NK-92 (cell line): ENCODE data around the gene LRRFIP1.
A peak's percentile ranks its signal among the peaks of the same experiment; 100 is the strongest.
"Not testable (repeated sequence)": the region's sequence is repeated elsewhere in the genome, so short reads cannot be mapped to it uniquely, and the experiment has no call there.

Experiments
- DNase-seq: peaks from one replicate; lab custom pipeline; 2025; ENCODE audit not compliant: unreplicated experiment; lab: John Stamatoyannopoulos, UW

Gene LRRFIP1

GRCh38 chr2:237661270-237661669, 33.9 kb downstream of the LRRFIP1 start:
- DNase-seq: no peak

- DNase-seq: no peak
These were observed 34.5 kb downstream of the LRRFIP1 start for GRCh38 chr2:237661799-237662328.

DNA sequence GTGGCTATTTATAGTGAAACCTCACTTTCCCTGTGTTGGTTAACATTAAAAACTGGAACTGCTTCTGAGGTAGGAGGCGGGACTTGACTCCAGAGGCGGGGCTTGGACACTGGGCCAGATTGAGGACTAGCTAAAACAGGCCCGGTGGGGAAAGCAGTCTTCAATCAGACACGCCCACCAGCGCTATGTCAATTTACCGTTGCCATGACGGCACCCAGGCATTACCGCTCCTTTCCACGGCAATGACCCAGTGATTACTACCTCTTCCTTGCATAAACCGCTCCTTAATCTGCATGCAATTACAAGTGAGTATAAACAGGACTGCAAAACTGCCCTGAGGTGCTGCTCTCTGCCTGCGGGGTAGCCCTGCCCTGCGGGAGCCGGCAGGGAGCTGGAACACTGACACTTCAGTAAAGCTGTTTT, 35.3 kb downstream of the LRRFIP1 start:
- no peak for DNase-seq

DNA sequence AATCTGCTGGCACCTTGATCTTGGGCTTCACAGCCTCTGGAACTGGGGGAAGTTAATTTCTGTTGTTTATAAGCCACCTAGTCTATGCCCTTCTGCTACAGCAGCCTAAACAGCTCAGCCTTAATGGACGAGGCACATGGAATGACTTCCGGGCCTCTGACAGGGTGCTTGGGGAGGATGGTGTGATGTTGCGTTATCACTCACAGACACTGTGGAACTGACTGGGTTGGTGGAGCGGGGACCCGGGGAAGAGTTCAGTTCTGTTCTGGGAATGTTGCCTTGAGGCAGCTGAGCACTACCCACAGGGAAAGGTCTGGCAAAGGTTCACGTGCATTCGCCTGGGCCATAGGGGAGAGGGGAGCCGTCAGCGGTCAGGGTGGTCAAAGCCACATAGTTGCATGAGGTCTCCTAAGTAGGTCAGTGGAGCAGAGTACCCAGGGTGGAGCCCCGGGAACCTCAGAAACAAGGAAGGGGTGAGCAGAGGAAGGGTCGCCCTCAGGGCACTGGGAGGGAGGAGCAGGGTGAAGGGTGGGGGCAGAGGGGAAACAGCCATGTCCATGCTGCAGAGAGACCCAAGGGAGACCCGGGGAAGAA, 36.2 kb downstream of the LRRFIP1 start:
- no peak for DNase-seq

DNA sequence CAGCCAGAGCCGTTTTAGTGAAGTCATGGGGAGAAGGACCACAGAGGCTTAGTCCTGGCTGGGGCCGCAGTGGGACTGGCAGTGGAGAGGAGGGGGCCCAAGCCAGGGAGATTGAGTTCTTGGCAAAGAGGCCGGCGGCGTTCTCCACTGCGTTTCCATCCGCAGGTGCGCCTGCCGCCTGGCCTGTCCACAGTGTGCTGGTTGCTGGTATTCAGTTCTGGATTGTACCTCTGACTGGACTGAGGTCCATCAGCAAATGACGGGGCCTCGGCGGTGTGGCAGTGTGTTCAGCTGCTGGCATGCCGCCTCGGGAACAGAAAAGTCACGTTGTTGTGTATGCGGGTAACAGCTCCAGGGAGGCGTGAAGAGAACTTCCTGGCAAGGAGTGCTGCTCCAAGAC, 36.8 kb downstream of the LRRFIP1 start:
- no peak for DNase-seq

DNA sequence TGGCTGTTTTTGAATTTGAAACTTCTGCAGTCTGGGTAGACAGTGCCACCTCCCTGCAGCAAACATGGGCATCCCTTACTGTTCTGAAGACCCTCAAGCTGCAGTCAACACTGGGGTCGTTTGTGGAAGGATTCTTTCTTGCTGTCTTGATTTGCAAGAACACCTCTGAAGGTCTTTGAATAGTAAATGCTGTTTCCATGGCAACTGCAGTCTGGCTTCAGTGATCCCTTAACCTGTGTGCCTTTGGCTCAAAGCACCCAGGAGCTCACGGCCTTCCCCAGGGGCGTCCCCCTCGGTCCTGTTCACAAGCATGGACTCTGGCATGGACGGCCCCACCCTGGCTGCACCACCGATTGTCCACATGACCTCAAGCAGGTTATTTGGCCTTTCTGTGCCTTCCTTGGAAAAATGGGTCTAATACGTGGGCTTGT, 38.3 kb downstream of the LRRFIP1 start:
- no peak for DNase-seq

- DNase-seq: no peak
These were observed 39.2 kb downstream of the LRRFIP1 start for GRCh38 chr2:237666606-237667005.

DNA sequence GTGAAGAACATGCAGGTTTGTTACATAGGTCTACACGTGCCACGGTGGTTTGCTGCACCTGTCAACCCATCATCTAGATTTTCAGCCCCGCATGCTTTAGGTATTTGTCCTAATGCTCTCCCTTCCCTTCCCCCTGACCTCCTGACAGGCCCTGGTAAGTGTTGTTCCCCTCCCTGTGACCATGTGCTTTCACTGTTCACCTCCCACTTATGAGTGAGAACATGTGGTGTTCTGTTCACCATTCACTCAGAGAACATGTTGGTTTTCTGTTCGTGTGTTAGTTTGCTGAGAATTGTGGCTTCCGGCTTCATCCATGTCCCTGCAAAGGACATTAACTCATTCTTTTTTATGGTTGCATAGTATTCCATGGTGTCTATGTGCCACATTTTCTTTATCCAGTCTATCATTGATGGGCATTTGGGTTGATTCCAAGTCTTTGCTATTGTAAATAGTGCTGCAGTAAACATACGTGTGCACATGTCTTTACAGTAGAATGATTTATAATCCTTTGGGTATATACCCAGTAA, 39.7 kb downstream of the LRRFIP1 start:
- not testable (repeated sequence) for DNase-seq

DNA sequence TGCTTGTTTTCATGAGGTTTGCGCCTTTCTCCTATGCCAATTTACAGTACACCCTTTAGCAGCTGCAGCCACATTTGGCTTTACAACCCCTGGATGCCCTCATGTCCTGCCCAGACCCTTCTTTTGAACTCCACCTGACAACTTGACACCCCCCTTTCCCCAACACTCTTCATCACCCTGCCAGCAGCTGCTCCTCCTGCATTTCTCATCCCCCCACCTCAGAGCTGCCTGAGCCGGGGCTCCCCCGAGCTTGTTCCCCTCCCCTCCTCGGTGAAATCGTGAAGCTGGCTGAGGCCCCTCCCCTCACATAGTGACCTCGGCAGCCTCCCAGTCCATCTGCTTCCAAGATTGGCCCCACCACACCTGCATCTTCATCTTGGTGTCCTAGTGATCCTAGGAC, 40.5 kb downstream of the LRRFIP1 start:
- no peak for DNase-seq

DNA sequence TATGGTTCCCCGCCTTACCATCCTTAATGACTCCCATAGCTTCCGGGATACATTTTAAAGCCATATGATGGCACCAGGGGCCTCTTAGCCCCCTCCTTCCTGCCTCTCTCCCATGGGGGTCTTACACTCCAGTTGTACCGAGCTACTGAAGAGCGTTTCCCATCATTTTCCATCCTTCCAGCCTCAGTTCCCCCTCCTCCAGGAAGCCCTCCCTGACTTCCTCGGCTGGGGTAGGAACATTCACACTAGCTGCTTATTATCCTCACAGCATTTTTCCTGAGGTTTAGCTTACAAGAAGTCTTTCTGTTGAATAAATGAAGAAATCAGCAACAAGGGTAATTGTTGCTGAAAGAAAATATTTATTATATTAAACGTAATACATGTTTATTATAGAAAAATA, 41.1 kb downstream of the LRRFIP1 start:
- no peak for DNase-seq

DNA sequence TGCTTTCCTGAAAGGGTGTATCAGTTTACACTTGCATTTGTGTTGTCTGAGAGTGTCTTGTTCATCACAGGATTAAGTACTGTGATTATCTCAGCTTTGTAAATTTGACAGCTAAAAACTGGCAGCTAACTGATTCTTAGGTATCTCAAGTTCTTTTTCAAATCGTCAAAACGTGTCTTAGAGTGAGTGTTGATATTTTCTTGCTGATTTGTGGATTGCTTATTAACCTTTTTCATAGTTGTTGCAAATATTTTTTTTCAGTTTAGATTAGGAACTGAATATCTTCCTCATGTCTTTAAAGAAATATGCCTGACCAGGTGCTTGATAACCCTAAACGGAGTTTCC, 41.9 kb downstream of the LRRFIP1 start:
- DNase-seq: no peak

- no peak for DNase-seq
These were observed 42.4 kb downstream of the LRRFIP1 start for GRCh38 chr2:237669628-237670392.

GRCh38 chr2:237670641-237671040, 43.3 kb downstream of the LRRFIP1 start:
- DNase-seq: no peak

DNA sequence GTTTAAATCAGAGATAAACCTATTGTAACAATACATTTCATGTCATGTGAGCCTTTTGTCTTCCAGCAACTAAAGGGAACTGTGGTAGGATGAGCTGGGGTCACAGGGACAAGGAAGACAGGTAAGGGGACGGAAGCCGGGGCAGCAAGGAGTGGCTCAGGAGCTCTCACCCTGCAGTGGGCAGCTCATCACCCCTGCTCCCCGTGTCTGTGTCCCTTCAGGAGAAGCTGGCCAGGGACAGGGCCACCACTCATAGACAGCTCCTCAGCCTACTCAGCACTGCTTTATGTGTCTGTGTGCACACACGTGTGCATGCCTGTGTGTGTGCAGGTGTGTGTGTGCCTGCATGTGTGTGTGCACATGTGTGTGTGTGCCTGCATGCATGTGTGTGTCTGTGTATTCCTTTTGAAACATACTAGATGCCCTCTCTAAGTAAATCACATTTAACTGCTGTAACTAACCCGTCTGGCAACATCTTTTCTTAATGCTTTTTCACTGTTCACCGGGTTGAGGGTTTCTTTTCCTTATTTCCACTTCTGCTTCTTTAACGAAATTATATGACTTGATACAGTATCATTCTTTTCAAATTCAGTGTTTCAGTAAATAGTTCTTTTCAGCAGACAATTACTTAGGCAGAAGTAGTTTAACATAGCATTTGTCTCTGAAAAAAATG, 44.2 kb downstream of the LRRFIP1 start:
- no peak for DNase-seq

DNA sequence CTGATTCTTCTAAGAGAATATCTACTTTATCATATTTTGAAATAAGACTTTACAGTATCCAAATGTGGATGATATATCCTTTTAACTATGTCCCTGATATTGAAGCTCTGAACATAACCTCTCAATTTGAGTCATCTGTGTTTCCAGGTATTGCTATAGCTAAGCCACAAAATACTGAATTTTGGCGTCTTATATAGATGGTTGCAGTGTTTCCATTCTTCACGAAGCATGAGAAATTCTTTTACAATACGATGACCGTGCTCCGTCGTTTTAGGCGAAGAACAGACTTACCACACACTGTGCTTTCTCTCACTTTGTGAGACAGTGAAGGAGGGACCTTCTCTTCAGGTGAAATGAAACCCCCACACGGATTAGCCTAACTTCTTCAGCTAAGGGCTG, 45.3 kb downstream of the LRRFIP1 start:
- no peak for DNase-seq

DNA sequence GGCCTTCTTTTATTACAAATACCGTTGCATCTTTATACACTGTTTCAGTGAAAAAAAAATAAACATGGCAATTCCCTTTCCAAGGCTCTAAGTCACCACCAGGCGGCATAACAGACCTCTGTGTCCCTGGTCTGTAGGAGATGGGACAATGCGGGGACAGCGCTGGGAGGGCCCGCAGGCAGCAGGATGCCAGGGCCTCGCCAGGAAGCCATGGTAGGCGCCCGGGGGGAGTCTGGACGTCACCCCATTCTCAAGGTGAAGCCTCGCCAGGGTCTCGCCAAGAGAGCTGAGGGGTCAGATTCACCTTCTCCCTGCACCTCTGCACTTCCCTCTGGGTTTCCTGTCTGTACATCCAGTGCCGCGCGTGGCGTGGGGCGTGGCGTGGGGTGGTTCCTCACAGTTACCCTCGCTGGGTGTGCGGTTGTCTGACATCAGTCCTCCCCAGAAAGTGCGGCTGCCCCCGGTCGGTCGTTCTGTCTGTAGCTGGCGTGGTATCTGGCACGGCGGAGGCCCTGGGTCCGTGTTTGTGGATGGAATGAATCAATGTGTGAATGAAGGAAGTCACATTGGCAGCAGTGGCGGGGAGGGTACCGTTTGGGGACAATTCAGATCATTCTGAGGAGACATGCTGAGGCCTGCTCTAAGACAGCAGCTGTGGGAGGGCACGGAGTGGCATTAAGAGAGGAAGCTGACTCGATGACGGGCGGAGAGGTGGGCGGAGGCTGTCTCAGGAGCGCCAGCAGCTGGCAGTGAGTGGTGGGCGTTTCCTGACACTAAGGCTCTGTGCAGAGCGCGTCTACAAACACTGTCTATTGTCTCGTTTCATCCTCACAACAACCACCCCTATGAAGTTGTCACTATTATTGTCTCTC, 46.0 kb downstream of the LRRFIP1 start:
- peak; percentile 61 for DNase-seq

GRCh38 chr2:237674731-237675276, 47.4 kb downstream of the LRRFIP1 start:
- DNase-seq: peak; percentile 23

GRCh38 chr2:237675316-237675715, 47.9 kb downstream of the LRRFIP1 start:
- DNase-seq: no peak

GRCh38 chr2:237680702-237681478, 53.5 kb downstream of the LRRFIP1 start:
- DNase-seq: no peak

- DNase-seq: no peak
These were observed 54.8 kb downstream of the LRRFIP1 start for GRCh38 chr2:237682151-237682550.
